ENCODE data around the gene SURF2. TPM values are rescaled to one million over a fixed set of nuclear protein-coding genes. Genes with fewer than 3 reads are reported as not detected.

SURF2 gene
- total and polyA plus RNA-seq, 2 experiments from 2014 or later = 39.9 to 104 TPM

DNA sequence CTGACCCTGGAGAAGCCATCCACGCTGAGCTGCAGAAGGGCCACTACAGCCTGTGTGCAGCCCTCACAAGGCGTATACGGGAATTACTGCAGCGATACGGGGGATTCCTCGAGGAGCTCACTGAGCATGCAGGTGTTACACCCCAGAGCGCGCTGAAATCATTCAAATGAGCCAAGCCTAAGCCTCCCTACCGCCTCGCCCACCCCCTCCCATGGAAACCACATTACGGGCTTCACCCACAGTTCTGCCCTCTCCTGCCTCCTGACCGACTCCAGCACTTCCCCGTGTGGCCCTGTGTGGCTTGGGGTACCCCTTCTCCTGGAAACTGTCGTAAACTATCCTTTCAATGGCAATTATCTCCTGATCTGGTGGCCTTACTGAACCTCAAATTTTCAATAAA lies 33.6 kb upstream of the SURF2 start:
- no peaks in the 10 kb centered on the region for H3K79me2 ChIP-seq (replicated peaks; ENCODE audit: insufficient read depth)
- Mint-ChIP-seq H3K9me3 (peaks cover 27% of the 10 kb centered on the region), H3K36me3 (ENCODE audit: low read depth) (peaks cover 7% of the 10 kb centered on the region), H3K27me3 (ENCODE audit: insufficient read depth, low read depth, poor library complexity) (peaks cover 12% of the 10 kb centered on the region), H3K4me3 (no peak overlapping the region), H3K4me1 (no peaks in the 10 kb centered on the region), H3K27ac (no peak overlapping the region)
- DNase-seq (ENCODE audit: low spot score) (no peak), ATAC-seq (no peak)
- H2AFZ ChIP-seq = no peak overlapping the region
- H3K4me3 ChIP-seq = no peak overlapping the region
- H3K9me2 ChIP-seq (ENCODE audit: insufficient read depth) = no peaks in the 10 kb centered on the region
- no peaks in the 10 kb centered on the region for H4K20me1 ChIP-seq (replicated peaks; ENCODE audit: insufficient read depth)
- no peaks in the 10 kb centered on the region for H3F3A ChIP-seq (replicated peaks; ENCODE audit: low read depth)
- H3K27ac ChIP-seq (ENCODE audit: low read depth) = no peak overlapping the region
- H3K4me2 ChIP-seq = no peak overlapping the region
- H3K27me3 ChIP-seq (ENCODE audit: insufficient read depth) = no peaks in the 10 kb centered on the region
- no peaks in the 10 kb centered on the region for H3K36me3 ChIP-seq (ENCODE audit: insufficient read depth)
- H3K4me1 ChIP-seq (ENCODE audit: insufficient read depth) = no peaks in the 10 kb centered on the region
- TF ChIP-seq STAT1 (IDR thresholded peaks at IDR 0.05; ENCODE audit: unreplicated experiment) = no peak
- TF ChIP-seq EZH2 (IDR thresholded peaks at IDR 0.05; ENCODE audit: low read depth, unreplicated experiment) = no peak
- no peak for TF ChIP-seq JUNB (IDR thresholded peaks at IDR 0.05; ENCODE audit: unreplicated experiment)
- no peak for TF ChIP-seq EZH2phosphoT487 (IDR thresholded peaks at IDR 0.05; ENCODE audit: unreplicated experiment)
- no peak for TF ChIP-seq ZNF331 (CRISPR knock-in tag; IDR thresholded peaks at IDR 0.05; ENCODE audit: low read depth)
- TF ChIP-seq NANOG (IDR thresholded peaks at IDR 0.05; ENCODE audit: borderline replicate concordance) = no peak
- no peak for TF ChIP-seq CREB1 (CRISPR knock-in tag; IDR thresholded peaks at IDR 0.05; ENCODE audit: low read depth)
- TF ChIP-seq, protein P1, sequence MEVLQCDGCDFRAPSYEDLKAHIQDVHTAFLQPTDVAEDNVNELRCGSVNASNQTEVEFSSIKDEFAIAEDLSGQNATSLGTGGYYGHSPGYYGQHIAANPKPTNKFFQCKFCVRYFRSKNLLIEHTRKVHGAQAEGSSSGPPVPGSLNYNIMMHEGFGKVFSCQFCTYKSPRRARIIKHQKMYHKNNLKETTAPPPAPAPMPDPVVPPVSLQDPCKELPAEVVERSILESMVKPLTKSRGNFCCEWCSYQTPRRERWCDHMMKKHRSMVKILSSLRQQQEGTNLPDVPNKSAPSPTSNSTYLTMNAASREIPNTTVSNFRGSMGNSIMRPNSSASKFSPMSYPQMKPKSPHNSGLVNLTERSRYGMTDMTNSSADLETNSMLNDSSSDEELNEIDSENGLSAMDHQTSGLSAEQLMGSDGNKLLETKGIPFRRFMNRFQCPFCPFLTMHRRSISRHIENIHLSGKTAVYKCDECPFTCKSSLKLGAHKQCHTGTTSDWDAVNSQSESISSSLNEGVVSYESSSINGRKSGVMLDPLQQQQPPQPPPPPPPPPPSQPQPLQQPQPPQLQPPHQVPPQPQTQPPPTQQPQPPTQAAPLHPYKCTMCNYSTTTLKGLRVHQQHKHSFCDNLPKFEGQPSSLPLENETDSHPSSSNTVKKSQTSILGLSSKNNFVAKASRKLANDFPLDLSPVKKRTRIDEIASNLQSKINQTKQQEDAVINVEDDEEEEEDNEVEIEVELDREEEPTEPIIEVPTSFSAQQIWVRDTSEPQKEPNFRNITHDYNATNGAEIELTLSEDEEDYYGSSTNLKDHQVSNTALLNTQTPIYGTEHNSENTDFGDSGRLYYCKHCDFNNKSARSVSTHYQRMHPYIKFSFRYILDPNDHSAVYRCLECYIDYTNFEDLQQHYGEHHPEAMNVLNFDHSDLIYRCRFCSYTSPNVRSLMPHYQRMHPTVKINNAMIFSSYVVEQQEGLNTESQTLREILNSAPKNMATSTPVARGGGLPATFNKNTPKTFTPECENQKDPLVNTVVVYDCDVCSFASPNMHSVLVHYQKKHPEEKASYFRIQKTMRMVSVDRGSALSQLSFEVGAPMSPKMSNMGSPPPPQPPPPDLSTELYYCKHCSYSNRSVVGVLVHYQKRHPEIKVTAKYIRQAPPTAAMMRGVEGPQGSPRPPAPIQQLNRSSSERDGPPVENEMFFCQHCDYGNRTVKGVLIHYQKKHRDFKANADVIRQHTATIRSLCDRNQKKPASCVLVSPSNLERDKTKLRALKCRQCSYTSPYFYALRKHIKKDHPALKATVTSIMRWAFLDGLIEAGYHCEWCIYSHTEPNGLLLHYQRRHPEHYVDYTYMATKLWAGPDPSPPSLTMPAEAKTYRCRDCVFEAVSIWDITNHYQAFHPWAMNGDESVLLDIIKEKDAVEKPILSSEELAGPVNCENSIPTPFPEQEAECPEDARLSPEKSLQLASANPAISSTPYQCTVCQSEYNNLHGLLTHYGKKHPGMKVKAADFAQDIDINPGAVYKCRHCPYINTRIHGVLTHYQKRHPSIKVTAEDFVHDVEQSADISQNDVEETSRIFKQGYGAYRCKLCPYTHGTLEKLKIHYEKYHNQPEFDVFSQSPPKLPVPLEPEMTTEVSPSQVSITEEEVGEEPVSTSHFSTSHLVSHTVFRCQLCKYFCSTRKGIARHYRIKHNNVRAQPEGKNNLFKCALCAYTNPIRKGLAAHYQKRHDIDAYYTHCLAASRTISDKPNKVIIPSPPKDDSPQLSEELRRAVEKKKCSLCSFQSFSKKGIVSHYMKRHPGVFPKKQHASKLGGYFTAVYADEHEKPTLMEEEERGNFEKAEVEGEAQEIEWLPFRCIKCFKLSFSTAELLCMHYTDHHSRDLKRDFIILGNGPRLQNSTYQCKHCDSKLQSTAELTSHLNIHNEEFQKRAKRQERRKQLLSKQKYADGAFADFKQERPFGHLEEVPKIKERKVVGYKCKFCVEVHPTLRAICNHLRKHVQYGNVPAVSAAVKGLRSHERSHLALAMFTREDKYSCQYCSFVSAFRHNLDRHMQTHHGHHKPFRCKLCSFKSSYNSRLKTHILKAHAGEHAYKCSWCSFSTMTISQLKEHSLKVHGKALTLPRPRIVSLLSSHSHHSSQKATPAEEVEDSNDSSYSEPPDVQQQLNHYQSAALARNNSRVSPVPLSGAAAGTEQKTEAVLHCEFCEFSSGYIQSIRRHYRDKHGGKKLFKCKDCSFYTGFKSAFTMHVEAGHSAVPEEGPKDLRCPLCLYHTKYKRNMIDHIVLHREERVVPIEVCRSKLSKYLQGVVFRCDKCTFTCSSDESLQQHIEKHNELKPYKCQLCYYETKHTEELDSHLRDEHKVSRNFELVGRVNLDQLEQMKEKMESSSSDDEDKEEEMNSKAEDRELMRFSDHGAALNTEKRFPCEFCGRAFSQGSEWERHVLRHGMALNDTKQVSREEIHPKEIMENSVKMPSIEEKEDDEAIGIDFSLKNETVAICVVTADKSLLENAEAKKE (CRISPR knock-in tag; IDR thresholded peaks at IDR 0.05) = no peak
- no peak for TF ChIP-seq CTCF (conservative IDR thresholded peaks at IDR 0.05; ENCODE audit: low read depth in 2 of 2)
- TF ChIP-seq REST (IDR thresholded peaks at IDR 0.05; ENCODE audit: unreplicated experiment) = no peak
- TF ChIP-seq ETS1 (IDR thresholded peaks at IDR 0.05) = no peak
